HCT116 (cell line): Measurements from ENCODE around the gene PLA2G15. TPM values are rescaled to one million over a fixed set of nuclear protein-coding genes. Genes with fewer than 3 reads are reported as not detected.

Experiments used
- ATAC-seq: fragments of 200-7000 bp; cut with Tn5 transposase; 2 replicates; pipeline ENCODE4 v1.9.1; 2020; ENCODE audit warnings: mild to moderate bottlenecking, moderate library complexity
- BruUV-seq: library from RNA; stranded (reverse); fragments of 400-500 nt; replicated peaks from 2 replicates; lab custom pipeline; 2021; lab: Mats Ljungman, UMichigan
- CTCF ChIA-PET: fragments of 300-600 bp; sonication (Branson Sonifier 250); formaldehyde crosslinking; loops from one replicate; lab custom pipeline; 2021; ENCODE audit warnings: antibody characterized with exemption; lab: Charles Lee
- POLR2A ChIA-PET: fragments of 300-600, 350-600 bp; sonication (Branson Sonifier 250); formaldehyde crosslinking; loops from one replicate; lab custom pipeline; 2021; ENCODE audit warnings: antibody characterized with exemption; lab: Charles Lee
- RAD21 ChIA-PET, 2 experiments: fragments of 300-600 bp; sonication (Branson Sonifier 250); formaldehyde crosslinking; loops; one replicate each; lab custom pipeline; 2023; ENCODE audit warnings: low total read pairs in 2 of 2; ENCODE audit not compliant: uncharacterized antibody in 2 of 2, unreplicated experiment in 2 of 2, low non-redundant PET in 1 of 2; lab: Charles Lee
- DNase-seq: peaks from one replicate; pipeline ENCODE4 v3.0.0-alpha.2; 2010; ENCODE audit warnings: low read depth, low spot score
- H2AFZ ChIP-seq: fragments of 200-600 bp; shearing (Covaris generic), sonication (generic); 2 replicates; pipeline ENCODE4 v1.6.1; 2017; ENCODE audit warnings: low read depth, mixed run types, mixed read lengths, antibody characterized with exemption, low read length; ENCODE audit not compliant: poor library complexity, severe bottlenecking
- H3K27ac ChIP-seq: 2 replicates; pipeline ENCODE4 v1.5.1; 2012; ENCODE audit warnings: low read depth, low read length
- H3K27me3 ChIP-seq: fragments of 200-600 bp; sonication (generic); 2 replicates; pipeline ENCODE4 v1.6.1; 2016; ENCODE audit warnings: mixed run types, low read length, mixed read lengths; ENCODE audit not compliant: insufficient read depth
- H3K36me3 ChIP-seq, 2 experiments: fragments of 200-500 bp in 1 of 2; fragments of 200-600 bp in 1 of 2; sonication (Bioruptor generic) in 1 of 2; sonication (generic) in 1 of 2; 2 replicates each; pipeline versions ENCODE4 v1.5.1 to v1.6.1; 2014 to 2016; ENCODE audit warnings: low read length in 2 of 2, inconsistent platforms in 1 of 2, mixed read lengths in 1 of 2, mixed run types in 1 of 2; ENCODE audit not compliant: insufficient read depth in 2 of 2, control insufficient read depth in 1 of 2
- H3K4me1 ChIP-seq, 2 experiments: fragments of 200-600 bp in 1 of 2; sonication (generic) in 1 of 2; 2 replicates each; pipeline versions ENCODE4 v1.5.1 to v1.6.1; 2012 to 2017; ENCODE audit warnings: low read length in 2 of 2, inconsistent platforms in 1 of 2, mild to moderate bottlenecking in 1 of 2, mixed read lengths in 1 of 2, mixed run types in 1 of 2, moderate library complexity in 1 of 2; ENCODE audit not compliant: insufficient read depth in 2 of 2, control insufficient read depth in 1 of 2
- H3K4me2 ChIP-seq: fragments of 200-600 bp; sonication (generic); 2 replicates; pipeline ENCODE4 v1.6.1; 2017; ENCODE audit warnings: mixed run types, low read length, mixed read lengths
- H3K4me3 ChIP-seq, 2 experiments: fragments of 200-600 bp in 1 of 2; sonication (generic) in 1 of 2; replicated peaks in 1 of 2; 2 replicates each; pipeline ENCODE4 v1.5.1; 2011 to 2016; ENCODE audit warnings: low read length in 2 of 2, control low read depth in 1 of 2, low read depth in 1 of 2, mild to moderate bottlenecking in 1 of 2, mixed read lengths in 1 of 2, mixed run types in 1 of 2
- H3K79me2 ChIP-seq: fragments of 200-600 bp; sonication (generic); 2 replicates; pipeline ENCODE4 v1.6.1; 2017; ENCODE audit warnings: mild to moderate bottlenecking, mixed run types, low read length, moderate library complexity, mixed read lengths; ENCODE audit not compliant: insufficient read depth
- H3K9ac ChIP-seq: fragments of 200-600 bp; sonication (generic); 2 replicates; pipeline ENCODE4 v1.6.1; 2016; ENCODE audit warnings: low read length, mixed read lengths
- H3K9me2 ChIP-seq: fragments of 200-600 bp; sonication (generic), shearing (Covaris generic); 2 replicates; pipeline ENCODE4 v1.6.1; 2017; ENCODE audit warnings: mixed run types, mild to moderate bottlenecking, moderate library complexity; ENCODE audit not compliant: insufficient read depth
- H3K9me3 ChIP-seq, 2 experiments: fragments of 200-500 bp in 1 of 2; fragments of 200-600 bp in 1 of 2; sonication (Bioruptor generic) in 1 of 2; sonication (generic) in 1 of 2; 2 replicates each; pipeline ENCODE4 v1.6.1; 2014 to 2017; ENCODE audit warnings: low read length in 2 of 2, mixed read lengths in 2 of 2, inconsistent platforms in 1 of 2, low read depth in 1 of 2, mild to moderate bottlenecking in 1 of 2, mixed run types in 1 of 2, moderate library complexity in 1 of 2; ENCODE audit not compliant: control insufficient read depth in 1 of 2, insufficient read depth in 1 of 2
- H4K20me1 ChIP-seq: fragments of 200-600 bp; sonication (generic), shearing (Covaris generic); 2 replicates; pipeline ENCODE4 v1.6.1; 2017; ENCODE audit warnings: mixed run types, mild to moderate bottlenecking, moderate library complexity; ENCODE audit not compliant: insufficient read depth
- CBX3 ChIP-seq: IDR thresholded peaks from 2 replicates; pipeline ENCODE4 v1.6.1; 2012; ENCODE audit warnings: low read depth
- SIN3A ChIP-seq: IDR thresholded peaks from 2 replicates; pipeline ENCODE4 v1.6.1; 2012; ENCODE audit warnings: low read depth
- YY1 ChIP-seq: IDR thresholded peaks from 2 replicates; pipeline ENCODE4 v1.6.1; 2011; ENCODE audit warnings: low read length, low read depth, moderate library complexity, mild to moderate bottlenecking; ENCODE audit not compliant: insufficient replicate concordance; ENCODE audit errors: extremely low read depth
- ZNF274 ChIP-seq: fragments of 200-500 bp; sonication (Bioruptor generic); IDR thresholded peaks from 2 replicates; pipeline ENCODE4 v1.6.1; 2014; ENCODE audit warnings: mild to moderate bottlenecking, low read depth, low read length, inconsistent platforms
- intact Hi-C: fragments of 100-400 bp; cut with micrococcal nuclease; formaldehyde crosslinking; loops from 2 replicates; pipeline ENCODE4 v1.10.0; 2022
- total RNA-seq: library from RNA; stranded (reverse); gene quantifications from one replicate; pipeline ENCODE4 v1.2.1, GENCODE V29; 2021; ENCODE audit not compliant: unreplicated experiment
- TF ChIP-seq, protein P1 (sequence below): IDR thresholded peaks from 2 replicates; pipeline ENCODE4 v1.6.1; 2012
- TF ChIP-seq, protein P2 (sequence below): IDR thresholded peaks from 2 replicates; pipeline ENCODE4 v1.6.1; 2012; ENCODE audit warnings: low read depth
- TF ChIP-seq, protein P3 (sequence below): IDR thresholded peaks from 2 replicates; pipeline ENCODE4 v1.6.1; 2011; ENCODE audit warnings: mild to moderate bottlenecking, low read length, moderate library complexity; ENCODE audit not compliant: insufficient replicate concordance; ENCODE audit errors: extremely low read depth
- TF ChIP-seq, protein P4 (sequence below): IDR thresholded peaks from 2 replicates; pipeline ENCODE4 v1.6.1; 2012

Gene PLA2G15
- total RNA-seq, 1 experiment from 2014 or later, result 7.5 TPM

DNA sequence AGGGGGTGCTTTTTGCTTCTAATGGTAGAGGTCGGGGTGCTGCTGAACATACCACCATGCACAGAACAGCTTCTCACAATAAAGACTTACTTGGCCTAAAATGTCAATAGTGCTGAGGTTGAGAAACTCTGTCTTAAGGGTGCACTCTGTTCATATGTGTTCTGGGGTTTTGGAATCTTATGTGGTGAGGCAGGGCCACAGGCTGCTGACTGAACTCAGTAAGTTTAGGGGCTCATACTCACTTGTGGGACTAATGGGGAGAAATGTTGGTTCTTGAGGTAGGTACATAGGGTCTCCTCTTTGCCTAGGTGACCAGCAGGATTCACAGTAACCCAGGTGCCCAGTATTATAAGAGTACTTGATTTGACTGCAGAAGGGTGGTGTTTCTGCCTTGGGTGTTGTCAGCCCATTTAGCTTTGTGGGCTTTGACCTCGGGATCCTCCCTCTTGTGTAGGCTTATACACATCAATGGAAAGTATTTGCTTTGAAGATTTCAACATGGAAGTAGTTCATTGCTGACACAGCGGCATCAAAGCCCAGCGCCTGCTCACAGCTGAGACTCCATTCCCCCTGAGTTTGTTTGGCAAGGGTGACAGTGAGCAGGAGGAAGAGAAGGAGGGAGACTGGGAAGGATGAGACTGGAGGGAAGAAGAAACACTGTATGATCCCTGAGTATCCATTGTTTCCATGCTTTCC lies 36.3 kb downstream of the PLA2G15 start:
- Histone ChIP-seq H3K27me3 (no peaks in the 10 kb centered on the region), H3K79me2 (peaks cover 63% of the 10 kb centered on the region), H2AFZ (no peak overlapping the region), H3K27ac (no peak overlapping the region)
- ATAC-seq, result no peak
- CTCF ChIA-PET, result no interaction called here
- no TSS peak for BruUV-seq
- TF ChIP-seq, protein P1, sequence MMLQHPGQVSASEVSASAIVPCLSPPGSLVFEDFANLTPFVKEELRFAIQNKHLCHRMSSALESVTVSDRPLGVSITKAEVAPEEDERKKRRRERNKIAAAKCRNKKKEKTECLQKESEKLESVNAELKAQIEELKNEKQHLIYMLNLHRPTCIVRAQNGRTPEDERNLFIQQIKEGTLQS, result no peak
- TF ChIP-seq, protein P2, sequence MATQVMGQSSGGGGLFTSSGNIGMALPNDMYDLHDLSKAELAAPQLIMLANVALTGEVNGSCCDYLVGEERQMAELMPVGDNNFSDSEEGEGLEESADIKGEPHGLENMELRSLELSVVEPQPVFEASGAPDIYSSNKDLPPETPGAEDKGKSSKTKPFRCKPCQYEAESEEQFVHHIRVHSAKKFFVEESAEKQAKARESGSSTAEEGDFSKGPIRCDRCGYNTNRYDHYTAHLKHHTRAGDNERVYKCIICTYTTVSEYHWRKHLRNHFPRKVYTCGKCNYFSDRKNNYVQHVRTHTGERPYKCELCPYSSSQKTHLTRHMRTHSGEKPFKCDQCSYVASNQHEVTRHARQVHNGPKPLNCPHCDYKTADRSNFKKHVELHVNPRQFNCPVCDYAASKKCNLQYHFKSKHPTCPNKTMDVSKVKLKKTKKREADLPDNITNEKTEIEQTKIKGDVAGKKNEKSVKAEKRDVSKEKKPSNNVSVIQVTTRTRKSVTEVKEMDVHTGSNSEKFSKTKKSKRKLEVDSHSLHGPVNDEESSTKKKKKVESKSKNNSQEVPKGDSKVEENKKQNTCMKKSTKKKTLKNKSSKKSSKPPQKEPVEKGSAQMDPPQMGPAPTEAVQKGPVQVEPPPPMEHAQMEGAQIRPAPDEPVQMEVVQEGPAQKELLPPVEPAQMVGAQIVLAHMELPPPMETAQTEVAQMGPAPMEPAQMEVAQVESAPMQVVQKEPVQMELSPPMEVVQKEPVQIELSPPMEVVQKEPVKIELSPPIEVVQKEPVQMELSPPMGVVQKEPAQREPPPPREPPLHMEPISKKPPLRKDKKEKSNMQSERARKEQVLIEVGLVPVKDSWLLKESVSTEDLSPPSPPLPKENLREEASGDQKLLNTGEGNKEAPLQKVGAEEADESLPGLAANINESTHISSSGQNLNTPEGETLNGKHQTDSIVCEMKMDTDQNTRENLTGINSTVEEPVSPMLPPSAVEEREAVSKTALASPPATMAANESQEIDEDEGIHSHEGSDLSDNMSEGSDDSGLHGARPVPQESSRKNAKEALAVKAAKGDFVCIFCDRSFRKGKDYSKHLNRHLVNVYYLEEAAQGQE, result no peak
- TF ChIP-seq, protein P3, sequence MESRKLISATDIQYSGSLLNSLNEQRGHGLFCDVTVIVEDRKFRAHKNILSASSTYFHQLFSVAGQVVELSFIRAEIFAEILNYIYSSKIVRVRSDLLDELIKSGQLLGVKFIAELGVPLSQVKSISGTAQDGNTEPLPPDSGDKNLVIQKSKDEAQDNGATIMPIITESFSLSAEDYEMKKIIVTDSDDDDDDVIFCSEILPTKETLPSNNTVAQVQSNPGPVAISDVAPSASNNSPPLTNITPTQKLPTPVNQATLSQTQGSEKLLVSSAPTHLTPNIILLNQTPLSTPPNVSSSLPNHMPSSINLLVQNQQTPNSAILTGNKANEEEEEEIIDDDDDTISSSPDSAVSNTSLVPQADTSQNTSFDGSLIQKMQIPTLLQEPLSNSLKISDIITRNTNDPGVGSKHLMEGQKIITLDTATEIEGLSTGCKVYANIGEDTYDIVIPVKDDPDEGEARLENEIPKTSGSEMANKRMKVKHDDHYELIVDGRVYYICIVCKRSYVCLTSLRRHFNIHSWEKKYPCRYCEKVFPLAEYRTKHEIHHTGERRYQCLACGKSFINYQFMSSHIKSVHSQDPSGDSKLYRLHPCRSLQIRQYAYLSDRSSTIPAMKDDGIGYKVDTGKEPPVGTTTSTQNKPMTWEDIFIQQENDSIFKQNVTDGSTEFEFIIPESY, result no peak
- TF ChIP-seq YY1, result no peak
- TF ChIP-seq SIN3A, result no peak
- TF ChIP-seq, protein P4, sequence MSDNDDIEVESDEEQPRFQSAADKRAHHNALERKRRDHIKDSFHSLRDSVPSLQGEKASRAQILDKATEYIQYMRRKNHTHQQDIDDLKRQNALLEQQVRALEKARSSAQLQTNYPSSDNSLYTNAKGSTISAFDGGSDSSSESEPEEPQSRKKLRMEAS, result no peak
- no peak for TF ChIP-seq CBX3
- no peak for TF ChIP-seq ZNF274
- TF ChIP-seq, all 23 proteins: peak for 0
- H3K9ac ChIP-seq, result no peak overlapping the region
- H3K9me3 ChIP-seq, result no peaks in the 10 kb centered on the region
- no peak overlapping the region for H3K4me2 ChIP-seq
- peaks cover 0 to 23% of the 10 kb centered on the region in 2 experiments; a peak in 2 of 4 replicates for H3K36me3 ChIP-seq
- ChIA-PET POLR2A (no interaction called here), RAD21 (no interaction called here)
- no peak overlapping the region for H3K4me3 ChIP-seq
- no peaks in the 10 kb centered on the region for H4K20me1 ChIP-seq
- no peaks in the 10 kb centered on the region for H3K9me2 ChIP-seq
- intact Hi-C loops, result no loop called here
- no peaks in the 10 kb centered on the region for H3K4me1 ChIP-seq
- DNase-seq, result no peak
